ENCODE results near the gene LENG1.

DNA sequence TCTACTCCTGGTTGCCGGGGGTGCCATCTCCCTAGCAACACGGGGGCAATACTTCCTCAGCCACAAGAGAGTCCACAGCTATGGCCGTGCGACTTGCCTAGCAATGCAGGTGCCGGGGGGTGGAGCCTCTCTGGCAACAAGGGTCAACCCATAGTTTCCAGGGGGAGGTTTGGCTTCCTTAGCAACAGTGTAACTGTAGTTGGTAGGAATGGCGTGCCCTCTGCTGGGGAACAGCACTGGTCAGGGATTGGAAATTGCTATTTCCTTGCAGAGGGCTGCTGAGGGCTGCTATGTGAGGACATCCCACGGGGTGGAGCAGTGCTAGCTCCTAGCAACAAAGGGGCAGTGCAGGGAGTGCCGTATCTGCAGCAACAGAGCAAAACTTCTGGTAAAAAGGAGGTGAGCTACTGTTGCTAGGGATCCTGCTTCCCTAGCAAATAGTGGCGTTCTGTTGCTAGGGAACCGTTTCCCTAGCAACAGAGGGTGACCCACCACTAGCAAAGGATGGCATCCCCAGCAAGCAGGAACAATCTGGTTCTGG is 20.5 kb upstream of the LENG1 start:
- TF ChIP-seq, protein P1, sequence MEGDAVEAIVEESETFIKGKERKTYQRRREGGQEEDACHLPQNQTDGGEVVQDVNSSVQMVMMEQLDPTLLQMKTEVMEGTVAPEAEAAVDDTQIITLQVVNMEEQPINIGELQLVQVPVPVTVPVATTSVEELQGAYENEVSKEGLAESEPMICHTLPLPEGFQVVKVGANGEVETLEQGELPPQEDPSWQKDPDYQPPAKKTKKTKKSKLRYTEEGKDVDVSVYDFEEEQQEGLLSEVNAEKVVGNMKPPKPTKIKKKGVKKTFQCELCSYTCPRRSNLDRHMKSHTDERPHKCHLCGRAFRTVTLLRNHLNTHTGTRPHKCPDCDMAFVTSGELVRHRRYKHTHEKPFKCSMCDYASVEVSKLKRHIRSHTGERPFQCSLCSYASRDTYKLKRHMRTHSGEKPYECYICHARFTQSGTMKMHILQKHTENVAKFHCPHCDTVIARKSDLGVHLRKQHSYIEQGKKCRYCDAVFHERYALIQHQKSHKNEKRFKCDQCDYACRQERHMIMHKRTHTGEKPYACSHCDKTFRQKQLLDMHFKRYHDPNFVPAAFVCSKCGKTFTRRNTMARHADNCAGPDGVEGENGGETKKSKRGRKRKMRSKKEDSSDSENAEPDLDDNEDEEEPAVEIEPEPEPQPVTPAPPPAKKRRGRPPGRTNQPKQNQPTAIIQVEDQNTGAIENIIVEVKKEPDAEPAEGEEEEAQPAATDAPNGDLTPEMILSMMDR (IDR thresholded peaks at IDR 0.05; ENCODE audit: insufficient read depth, low read length), result peak; percentile 43
- no peak for TF ChIP-seq GABPA (IDR thresholded peaks at IDR 0.05; ENCODE audit: low read depth)

Measured in HL-60 (cell line).